GM19463 (cell line): ENCODE results near the gene GABRR3.

ENCODE experiments used
- ATAC-seq: cut with Tn5 transposase; IDR thresholded peaks from one replicate; pipeline ENCODE4 v1.9.1; 2021; ENCODE audit warnings: mild to moderate bottlenecking, moderate library complexity; ENCODE audit not compliant: unreplicated experiment

The GABRR3 gene

GRCh38 chr3:98035208-98035607 lies at the start of gene GABRR3:
Gene GABRR3, minus strand, starts transcription at chr3:98035315. Its CDS starts 328 bp downstream, at chr3:98034987.
- no peak for ATAC-seq

- ATAC-seq, result no peak
Measured at GRCh38 chr3:98073486-98073885, 38.4 kb upstream of the GABRR3 start.

GRCh38 chr3:98070840-98071239 lies 35.7 kb upstream of the GABRR3 start:
- ATAC-seq, result no peak

- no peak for ATAC-seq
Measured at GRCh38 chr3:98068824-98069223, 33.7 kb upstream of the GABRR3 start.

GRCh38 chr3:98058244-98058960 lies 23.3 kb upstream of the GABRR3 start:
- ATAC-seq, result no peak

GRCh38 chr3:98057631-98058030 lies 22.5 kb upstream of the GABRR3 start:
- no peak for ATAC-seq

- ATAC-seq, result no peak
Measured at GRCh38 chr3:98056035-98056434, 20.9 kb upstream of the GABRR3 start.

GRCh38 chr3:98049271-98049670 lies 14.2 kb upstream of the GABRR3 start:
- ATAC-seq, result no peak

- no peak for ATAC-seq
Measured at GRCh38 chr3:98048586-98048985, 13.5 kb upstream of the GABRR3 start.

GRCh38 chr3:98041350-98041749 lies 6.2 kb upstream of the GABRR3 start:
- ATAC-seq, result no peak

- peak; percentile 89 for ATAC-seq
Measured at GRCh38 chr3:98039322-98040024, 4.4 kb upstream of the GABRR3 start.

GRCh38 chr3:98038876-98039275 lies 3.8 kb upstream of the GABRR3 start:
- ATAC-seq, result peak; percentile 28

- no peak for ATAC-seq
Measured at GRCh38 chr3:98038286-98038685, 3.2 kb upstream of the GABRR3 start.

- no peak for ATAC-seq
Measured at GRCh38 chr3:98034486-98034885, 629 bp downstream of the GABRR3 start.

GRCh38 chr3:98034036-98034435 lies 1.1 kb downstream of the GABRR3 start:
- no peak for ATAC-seq

GRCh38 chr3:98032904-98033303 lies 2.2 kb downstream of the GABRR3 start:
- ATAC-seq, result no peak

- ATAC-seq, result no peak
Measured at GRCh38 chr3:98032265-98032664, 2.9 kb downstream of the GABRR3 start.

GRCh38 chr3:98029083-98029482 lies 6.0 kb downstream of the GABRR3 start:
- no peak for ATAC-seq

- peak; percentile 32 for ATAC-seq
Measured at GRCh38 chr3:98027085-98027446, 8.0 kb downstream of the GABRR3 start.

GRCh38 chr3:98026425-98027084 lies 8.6 kb downstream of the GABRR3 start:
- ATAC-seq, result peak; percentile 66

- ATAC-seq, result no peak
Measured at GRCh38 chr3:98025392-98025945, 9.6 kb downstream of the GABRR3 start.
